OCI-LY1 (cell line): ENCODE data around the gene TEN1.

ENCODE experiments used
- EZH2 ChIP-seq: fragments of 200-600 bp; sonication (generic), shearing (Covaris generic); IDR thresholded peaks from 2 replicates; pipeline ENCODE4 v1.8.0; 2017; ENCODE audit warnings: borderline replicate concordance, mixed run types, mild to moderate bottlenecking, antibody characterized with exemption, low read length, moderate library complexity, mixed read lengths
- TF ChIP-seq, protein P1 (sequence below): fragments of 200-600 bp; sonication (generic), shearing (Covaris generic); IDR thresholded peaks from 2 replicates; pipeline ENCODE4 v1.5.1; 2017; ENCODE audit warnings: mild to moderate bottlenecking, antibody characterized with exemption, low read length, moderate library complexity, mixed read lengths

GRCh38 chr17:75998327-75998795 is 19.3 kb downstream of the TEN1 start:
- no peak for TF ChIP-seq EZH2
- TF ChIP-seq, protein P1, sequence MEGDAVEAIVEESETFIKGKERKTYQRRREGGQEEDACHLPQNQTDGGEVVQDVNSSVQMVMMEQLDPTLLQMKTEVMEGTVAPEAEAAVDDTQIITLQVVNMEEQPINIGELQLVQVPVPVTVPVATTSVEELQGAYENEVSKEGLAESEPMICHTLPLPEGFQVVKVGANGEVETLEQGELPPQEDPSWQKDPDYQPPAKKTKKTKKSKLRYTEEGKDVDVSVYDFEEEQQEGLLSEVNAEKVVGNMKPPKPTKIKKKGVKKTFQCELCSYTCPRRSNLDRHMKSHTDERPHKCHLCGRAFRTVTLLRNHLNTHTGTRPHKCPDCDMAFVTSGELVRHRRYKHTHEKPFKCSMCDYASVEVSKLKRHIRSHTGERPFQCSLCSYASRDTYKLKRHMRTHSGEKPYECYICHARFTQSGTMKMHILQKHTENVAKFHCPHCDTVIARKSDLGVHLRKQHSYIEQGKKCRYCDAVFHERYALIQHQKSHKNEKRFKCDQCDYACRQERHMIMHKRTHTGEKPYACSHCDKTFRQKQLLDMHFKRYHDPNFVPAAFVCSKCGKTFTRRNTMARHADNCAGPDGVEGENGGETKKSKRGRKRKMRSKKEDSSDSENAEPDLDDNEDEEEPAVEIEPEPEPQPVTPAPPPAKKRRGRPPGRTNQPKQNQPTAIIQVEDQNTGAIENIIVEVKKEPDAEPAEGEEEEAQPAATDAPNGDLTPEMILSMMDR, result no peak
